DOHH2 (cell line): ENCODE data around the gene RARB.

Experiments
- CTCF ChIP-seq: fragments of 200-600 bp; sonication (generic); IDR thresholded peaks from one replicate; pipeline ENCODE4 v1.5.1; 2014; ENCODE audit warnings: antibody characterized with exemption, mild to moderate bottlenecking, low read depth, low read length; ENCODE audit not compliant: poor library complexity, severe bottlenecking
- EZH2phosphoT487 ChIP-seq: fragments of 200-600 bp; sonication (generic); IDR thresholded peaks from 2 replicates; pipeline ENCODE4 v1.6.1; 2017; ENCODE audit warnings: borderline replicate concordance, mild to moderate bottlenecking, antibody characterized with exemption, low read length, moderate library complexity, mixed read lengths

- TF ChIP-seq CTCF (no peak), EZH2phosphoT487 (no peak)
Observed at GRCh38 chr3:25593001-25593400, 164.9 kb downstream of the RARB start.
